Measurements from ENCODE around the gene MTFR1L. TPM values are rescaled to one million over a fixed set of nuclear protein-coding genes. Genes with fewer than 3 reads are reported as not detected.
A peak's percentile ranks its signal among the peaks of the same experiment; 100 is the strongest.

MTFR1L gene
- total RNA-seq, 1 donor from 2014 or later, result 76.8 TPM

DNA sequence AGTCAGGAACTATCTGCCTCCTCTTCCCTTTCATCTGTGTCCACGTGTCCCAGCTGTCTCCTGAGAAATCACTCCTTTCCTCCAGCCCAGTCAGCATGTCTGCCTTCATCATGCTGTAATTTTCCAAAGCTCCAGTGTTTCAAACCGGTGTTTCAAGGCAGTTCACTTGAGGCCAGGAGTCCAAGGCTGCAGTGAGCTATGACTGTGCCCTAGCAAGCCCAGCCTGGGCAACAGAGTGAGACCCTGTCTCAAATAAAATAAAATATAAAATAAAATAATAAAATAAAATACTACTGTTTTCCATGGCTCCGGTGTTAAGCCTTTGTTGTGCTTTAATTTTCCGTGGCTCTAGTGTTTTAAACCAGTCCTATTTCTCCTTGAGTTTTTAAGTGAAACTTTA lies 27.6 kb upstream of the MTFR1L start:
- H3K4me1 Mint-ChIP-seq (ENCODE audit: unreplicated experiment), result peaks cover 40% of the 10 kb centered on the region
- H3K4me3 Mint-ChIP-seq (ENCODE audit: unreplicated experiment), result no peak overlapping the region
- TF ChIP-seq, protein P1, sequence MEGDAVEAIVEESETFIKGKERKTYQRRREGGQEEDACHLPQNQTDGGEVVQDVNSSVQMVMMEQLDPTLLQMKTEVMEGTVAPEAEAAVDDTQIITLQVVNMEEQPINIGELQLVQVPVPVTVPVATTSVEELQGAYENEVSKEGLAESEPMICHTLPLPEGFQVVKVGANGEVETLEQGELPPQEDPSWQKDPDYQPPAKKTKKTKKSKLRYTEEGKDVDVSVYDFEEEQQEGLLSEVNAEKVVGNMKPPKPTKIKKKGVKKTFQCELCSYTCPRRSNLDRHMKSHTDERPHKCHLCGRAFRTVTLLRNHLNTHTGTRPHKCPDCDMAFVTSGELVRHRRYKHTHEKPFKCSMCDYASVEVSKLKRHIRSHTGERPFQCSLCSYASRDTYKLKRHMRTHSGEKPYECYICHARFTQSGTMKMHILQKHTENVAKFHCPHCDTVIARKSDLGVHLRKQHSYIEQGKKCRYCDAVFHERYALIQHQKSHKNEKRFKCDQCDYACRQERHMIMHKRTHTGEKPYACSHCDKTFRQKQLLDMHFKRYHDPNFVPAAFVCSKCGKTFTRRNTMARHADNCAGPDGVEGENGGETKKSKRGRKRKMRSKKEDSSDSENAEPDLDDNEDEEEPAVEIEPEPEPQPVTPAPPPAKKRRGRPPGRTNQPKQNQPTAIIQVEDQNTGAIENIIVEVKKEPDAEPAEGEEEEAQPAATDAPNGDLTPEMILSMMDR (IDR thresholded peaks at IDR 0.05), result no peak
- peak overlapping the region; percentile 56 for H3K27ac Mint-ChIP-seq (ENCODE audit: unreplicated experiment)
- peaks cover 2% of the 10 kb centered on the region for H3K36me3 Mint-ChIP-seq (ENCODE audit: unreplicated experiment)
- DNase-seq (ENCODE audit: extremely low spot score, unreplicated experiment), result no peak
- no peaks in the 10 kb centered on the region for H3K27me3 Mint-ChIP-seq (ENCODE audit: unreplicated experiment)
- no peaks in the 10 kb centered on the region for H3K9me3 Mint-ChIP-seq (ENCODE audit: unreplicated experiment)

DNA sequence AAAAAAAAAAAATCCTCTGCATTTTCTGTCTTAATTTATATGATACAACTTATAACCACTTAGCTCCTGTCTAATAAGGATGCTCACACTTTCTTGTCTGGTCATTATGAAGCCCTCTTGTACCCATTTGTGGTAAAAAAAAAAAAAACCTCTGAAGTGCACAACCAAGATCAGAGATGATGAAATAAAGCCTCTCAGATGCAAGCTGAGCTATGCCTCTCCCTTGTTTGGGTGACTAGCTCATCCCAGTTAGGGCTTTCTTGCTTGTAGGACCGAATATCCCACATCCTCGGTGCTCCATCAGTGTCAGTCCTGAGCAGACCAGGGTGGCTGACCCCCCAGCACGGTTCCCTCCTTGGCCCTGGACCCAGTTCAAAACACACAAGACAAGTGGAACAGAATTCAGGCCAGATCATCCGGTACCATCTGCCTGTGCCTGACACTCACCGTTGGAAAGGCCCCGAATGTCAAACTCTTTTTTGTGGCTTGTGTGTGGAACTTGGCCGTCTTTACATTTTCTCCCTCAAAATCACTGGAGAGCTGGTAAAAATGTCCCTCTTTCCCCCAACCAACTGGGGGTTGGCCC lies 26.1 kb upstream of the MTFR1L start:
- DNase-seq (ENCODE audit: extremely low spot score, unreplicated experiment), result no peak
- TF ChIP-seq, protein P1 (IDR thresholded peaks at IDR 0.05), result no peak
- H3K36me3 Mint-ChIP-seq (ENCODE audit: unreplicated experiment), result peaks cover 2% of the 10 kb centered on the region
- H3K27me3 Mint-ChIP-seq (ENCODE audit: unreplicated experiment), result no peaks in the 10 kb centered on the region
- H3K4me1 Mint-ChIP-seq (ENCODE audit: unreplicated experiment), result peaks cover 37% of the 10 kb centered on the region
- H3K27ac Mint-ChIP-seq (ENCODE audit: unreplicated experiment), result no peak overlapping the region
- H3K4me3 Mint-ChIP-seq (ENCODE audit: unreplicated experiment), result no peak overlapping the region
- no peaks in the 10 kb centered on the region for H3K9me3 Mint-ChIP-seq (ENCODE audit: unreplicated experiment)

DNA sequence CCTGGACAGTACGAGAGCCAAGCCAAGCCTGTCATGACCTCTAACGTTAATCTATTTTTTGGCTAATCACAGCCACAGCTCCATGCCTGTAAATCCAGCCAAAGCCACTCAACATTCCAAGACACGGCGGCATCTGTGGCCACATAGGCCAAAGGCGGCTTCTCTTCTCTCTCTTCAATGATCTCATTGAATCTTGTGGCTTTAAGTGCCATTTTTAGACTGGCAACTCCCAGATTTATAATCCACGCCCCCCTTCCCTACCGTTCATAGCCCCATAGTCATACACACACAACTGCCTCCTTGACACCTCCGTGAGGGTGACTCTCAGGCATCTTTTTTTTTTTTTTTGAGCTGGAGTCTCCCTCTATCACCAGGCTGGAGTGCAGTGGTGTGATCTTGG lies 25.4 kb upstream of the MTFR1L start:
- H3K9me3 Mint-ChIP-seq (ENCODE audit: unreplicated experiment), result no peaks in the 10 kb centered on the region
- peaks cover 2% of the 10 kb centered on the region for H3K36me3 Mint-ChIP-seq (ENCODE audit: unreplicated experiment)
- DNase-seq (ENCODE audit: extremely low spot score, unreplicated experiment), result no peak

DNA sequence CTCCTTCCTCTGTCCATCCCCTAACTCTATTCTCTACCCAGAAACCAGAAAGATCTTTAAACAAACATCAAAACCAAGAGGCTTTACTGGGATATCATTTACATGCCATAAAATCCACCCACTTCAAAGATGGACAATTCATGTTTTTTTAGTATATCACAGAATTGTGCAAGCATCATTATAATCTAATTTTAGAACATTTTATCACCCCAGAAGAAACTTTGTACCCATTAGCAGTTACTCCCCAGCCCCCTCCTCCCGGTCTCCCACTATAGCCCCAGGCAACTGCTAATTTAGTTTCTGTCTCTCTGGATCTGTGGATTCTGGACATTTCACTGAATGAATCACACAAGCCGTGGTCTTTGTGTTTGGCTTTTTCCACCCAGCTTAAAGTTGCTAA lies 24.5 kb upstream of the MTFR1L start:
- H3K27me3 Mint-ChIP-seq (ENCODE audit: unreplicated experiment), result no peaks in the 10 kb centered on the region
- peaks cover 42% of the 10 kb centered on the region for H3K4me1 Mint-ChIP-seq (ENCODE audit: unreplicated experiment)
- H3K9me3 Mint-ChIP-seq (ENCODE audit: unreplicated experiment), result no peaks in the 10 kb centered on the region
- peaks cover under 1% of the 10 kb centered on the region for H3K36me3 Mint-ChIP-seq (ENCODE audit: unreplicated experiment)
- TF ChIP-seq, protein P1 (IDR thresholded peaks at IDR 0.05), result no peak
- H3K27ac Mint-ChIP-seq (ENCODE audit: unreplicated experiment), result peak overlapping the region; percentile 16
- DNase-seq (ENCODE audit: extremely low spot score, unreplicated experiment), result no peak
- no peak overlapping the region for H3K4me3 Mint-ChIP-seq (ENCODE audit: unreplicated experiment)

More for the DNA sequence above, 25.4 kb upstream of the MTFR1L start:
- Mint-ChIP-seq H3K4me3 (ENCODE audit: unreplicated experiment) (no peak overlapping the region), H3K27ac (ENCODE audit: unreplicated experiment) (no peak overlapping the region), H3K27me3 (ENCODE audit: unreplicated experiment) (no peaks in the 10 kb centered on the region), H3K4me1 (ENCODE audit: unreplicated experiment) (peaks cover 38% of the 10 kb centered on the region)
- TF ChIP-seq, protein P1 (IDR thresholded peaks at IDR 0.05), result no peak

DNA sequence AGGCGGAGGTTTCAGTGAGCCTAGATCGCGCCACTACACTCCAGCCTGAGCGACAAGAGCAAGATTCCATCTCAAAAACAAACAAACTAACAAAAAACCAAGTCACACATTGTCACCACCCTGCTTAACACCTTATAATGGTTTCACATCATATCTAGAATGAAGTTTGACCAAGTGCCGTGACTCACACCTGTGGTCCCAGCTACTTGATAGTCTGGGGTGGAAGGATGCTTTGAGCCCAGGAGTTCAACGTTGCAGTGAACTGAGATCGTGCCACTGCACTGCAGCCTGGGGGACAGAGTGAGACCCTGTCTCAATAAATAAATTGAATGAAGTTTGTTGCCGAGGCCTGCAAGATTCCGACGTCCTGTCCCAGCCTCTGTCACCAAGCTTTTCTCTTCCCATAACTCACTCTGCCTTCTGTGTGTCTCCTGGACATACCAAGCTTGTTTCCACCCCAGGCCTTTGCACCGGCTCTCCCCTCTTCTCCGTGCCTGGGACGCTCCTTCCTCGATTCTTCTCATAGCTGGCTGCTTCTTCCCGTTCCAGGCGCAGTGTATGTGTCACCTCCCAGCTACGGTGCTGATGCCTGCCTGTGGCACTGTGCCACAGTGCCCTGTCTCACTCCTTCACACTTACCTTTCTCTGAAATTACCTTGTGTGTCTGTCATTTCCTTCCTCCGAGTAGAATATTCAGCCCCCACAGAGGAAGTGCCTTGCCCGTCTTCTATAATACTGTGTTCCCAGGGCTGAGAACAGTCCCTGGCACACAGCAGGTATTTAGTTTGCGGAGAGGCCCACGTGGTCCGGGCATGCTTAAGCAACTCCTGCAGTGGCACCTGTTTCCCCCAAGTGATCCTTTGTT lies 23.6 kb upstream of the MTFR1L start:
- H3K27me3 Mint-ChIP-seq (ENCODE audit: unreplicated experiment), result no peaks in the 10 kb centered on the region
- TF ChIP-seq, protein P1 (IDR thresholded peaks at IDR 0.05), result no peak
- H3K4me1 Mint-ChIP-seq (ENCODE audit: unreplicated experiment), result peaks cover 45% of the 10 kb centered on the region
- peak overlapping the region; percentile 5 for H3K27ac Mint-ChIP-seq (ENCODE audit: unreplicated experiment)
- H3K4me3 Mint-ChIP-seq (ENCODE audit: unreplicated experiment), result no peak overlapping the region
- DNase-seq (ENCODE audit: extremely low spot score, unreplicated experiment), result no peak
- no peaks in the 10 kb centered on the region for H3K9me3 Mint-ChIP-seq (ENCODE audit: unreplicated experiment)
- H3K36me3 Mint-ChIP-seq (ENCODE audit: unreplicated experiment), result no peaks in the 10 kb centered on the region

Measured in osteocyte (in vitro differentiated cells).